Duodenal mucosa (tissue), 2 donors: ENCODE measurements around the gene CNTN5.

ENCODE experiments used
- H3K27ac ChIP-seq: one replicate; pipeline ENCODE4 v1.7.0; 2013; ENCODE audit warnings: low read depth, low read length
- H3K27me3 ChIP-seq, 2 donors: one replicate each; pipeline ENCODE4 v1.7.0; 2013; ENCODE audit warnings: low read length in 2 of 2, control low read depth in 1 of 2; ENCODE audit not compliant: insufficient read depth in 2 of 2, control insufficient read depth in 1 of 2
- H3K36me3 ChIP-seq, 2 donors: one replicate each; pipeline ENCODE4 v1.7.0; 2013; ENCODE audit warnings: low read length in 2 of 2, control low read depth in 1 of 2; ENCODE audit not compliant: insufficient read depth in 2 of 2, control insufficient read depth in 1 of 2
- H3K4me1 ChIP-seq, 2 donors: one replicate each; pipeline ENCODE4 v1.7.0; 2013; ENCODE audit warnings: low read length in 2 of 2, control low read depth in 1 of 2; ENCODE audit not compliant: insufficient read depth in 2 of 2, control insufficient read depth in 1 of 2
- H3K4me3 ChIP-seq, 2 donors: one replicate each; pipeline ENCODE4 v1.7.0; 2013; ENCODE audit warnings: low read length in 2 of 2, low read depth in 1 of 2
- H3K9ac ChIP-seq, 2 donors: one replicate each; pipeline ENCODE4 v1.7.0; 2013; ENCODE audit warnings: low read length in 2 of 2, low read depth in 1 of 2
- H3K9me3 ChIP-seq, 2 donors: one replicate each; pipeline ENCODE4 v1.7.0; 2013; ENCODE audit warnings: low read length in 2 of 2, control low read depth in 1 of 2; ENCODE audit not compliant: control insufficient read depth in 1 of 2

The CNTN5 gene

GRCh38 chr11:99311870-99312269, 291.1 kb downstream of the CNTN5 start:
- Histone ChIP-seq H3K4me1 (no peaks in the 10 kb centered on the region), H3K4me3 (no peak overlapping the region)

GRCh38 chr11:99316776-99317520, 296.2 kb downstream of the CNTN5 start:
- Histone ChIP-seq H3K27ac (no peak overlapping the region), H3K27me3 (no peaks in the 10 kb centered on the region), H3K36me3 (no peaks in the 10 kb centered on the region), H3K9ac (no peak overlapping the region), H3K4me1 (no peaks in the 10 kb centered on the region), H3K4me3 (no peak overlapping the region), H3K9me3 (peaks cover 0 to 3% of the 10 kb centered on the region in 2 donors)

More at GRCh38 chr11:99311870-99312269, 291.1 kb downstream of the CNTN5 start:
- Histone ChIP-seq H3K9ac (no peak overlapping the region), H3K27me3 (no peaks in the 10 kb centered on the region), H3K36me3 (no peaks in the 10 kb centered on the region), H3K9me3 (peaks cover 2 to 5% of the 10 kb centered on the region in 2 donors), H3K27ac (no peak overlapping the region)

- H3K4me1 ChIP-seq, result no peaks in the 10 kb centered on the region
- no peak overlapping the region for H3K27ac ChIP-seq
- H3K9me3 ChIP-seq, result peaks cover 0 to 3% of the 10 kb centered on the region in 2 donors
- H3K27me3 ChIP-seq, result no peaks in the 10 kb centered on the region
- no peak overlapping the region for H3K4me3 ChIP-seq
- H3K9ac ChIP-seq, result no peak overlapping the region
- no peaks in the 10 kb centered on the region for H3K36me3 ChIP-seq
These were observed 300.1 kb downstream of the CNTN5 start for GRCh38 chr11:99320769-99321290.

DNA sequence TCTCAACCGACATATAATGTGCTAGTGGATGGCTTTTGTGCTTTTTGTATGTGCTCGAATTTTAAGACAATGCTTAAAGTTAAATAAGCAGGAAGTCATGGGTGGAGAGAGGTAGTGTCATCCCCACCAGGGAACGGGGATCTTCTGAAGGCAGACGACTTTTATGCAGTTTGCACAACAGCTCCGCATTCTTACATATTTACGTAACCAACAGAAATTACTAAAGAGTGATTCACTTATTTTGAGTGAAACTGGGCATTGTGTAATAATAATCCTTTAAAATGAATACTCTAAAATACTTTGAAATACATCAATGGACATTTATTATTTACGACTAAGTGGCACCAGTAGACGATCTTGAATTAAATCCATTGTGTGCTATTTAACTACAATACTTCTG, 305.1 kb downstream of the CNTN5 start:
- no peak overlapping the region for H3K9ac ChIP-seq
- H3K27ac ChIP-seq, result no peak overlapping the region
- no peaks in the 10 kb centered on the region for H3K4me1 ChIP-seq
- no peaks in the 10 kb centered on the region for H3K27me3 ChIP-seq
- H3K36me3 ChIP-seq, result no peaks in the 10 kb centered on the region
- no peaks in the 10 kb centered on the region for H3K9me3 ChIP-seq
- no peak overlapping the region for H3K4me3 ChIP-seq

DNA sequence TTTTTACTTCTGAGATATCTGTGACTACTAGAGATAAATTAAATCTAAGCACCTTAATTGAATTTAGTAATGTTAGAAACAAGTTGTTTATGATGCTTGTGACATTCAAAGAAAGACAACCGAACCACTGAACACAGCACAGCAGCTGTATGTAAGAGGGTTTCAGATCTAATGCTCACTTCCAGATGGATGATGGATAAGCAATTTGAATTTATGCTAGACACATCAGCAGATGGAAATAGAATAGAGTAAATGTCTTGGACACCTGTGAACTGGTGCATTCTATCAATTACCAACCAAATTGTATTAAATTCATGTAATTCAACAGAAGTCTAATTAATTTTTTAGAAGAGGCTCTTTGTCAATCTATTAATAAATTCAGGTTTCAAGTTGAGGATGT, 306.3 kb downstream of the CNTN5 start:
- H3K27ac ChIP-seq, result no peak overlapping the region
- H3K4me3 ChIP-seq, result no peak overlapping the region
- H3K9me3 ChIP-seq, result no peaks in the 10 kb centered on the region
- H3K4me1 ChIP-seq, result no peaks in the 10 kb centered on the region
- H3K36me3 ChIP-seq, result no peaks in the 10 kb centered on the region
- H3K9ac ChIP-seq, result no peak overlapping the region
- no peaks in the 10 kb centered on the region for H3K27me3 ChIP-seq

DNA sequence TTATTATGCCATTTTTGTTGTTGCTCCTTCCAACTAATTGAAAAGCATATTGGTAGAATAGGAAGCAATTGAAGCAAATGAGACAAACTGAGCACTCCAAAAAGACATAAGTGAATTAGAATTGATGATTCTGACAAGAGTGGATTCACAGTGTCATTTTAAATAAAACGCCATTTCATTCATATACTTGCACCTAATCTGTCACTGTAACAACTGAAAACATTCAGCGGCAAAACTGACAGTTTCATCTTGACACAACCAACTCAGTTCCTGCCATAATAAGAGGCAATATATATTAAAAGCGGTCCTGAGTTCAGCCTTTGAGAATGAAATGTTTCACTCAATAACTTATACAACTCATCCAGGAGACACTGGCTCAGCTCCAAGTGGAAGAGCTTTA, 306.8 kb downstream of the CNTN5 start:
- no peaks in the 10 kb centered on the region for H3K9me3 ChIP-seq
- H3K36me3 ChIP-seq, result no peaks in the 10 kb centered on the region
- H3K27ac ChIP-seq, result no peak overlapping the region
- no peak overlapping the region for H3K9ac ChIP-seq
- H3K4me3 ChIP-seq, result no peak overlapping the region
- H3K27me3 ChIP-seq, result no peaks in the 10 kb centered on the region
- H3K4me1 ChIP-seq, result no peaks in the 10 kb centered on the region

DNA sequence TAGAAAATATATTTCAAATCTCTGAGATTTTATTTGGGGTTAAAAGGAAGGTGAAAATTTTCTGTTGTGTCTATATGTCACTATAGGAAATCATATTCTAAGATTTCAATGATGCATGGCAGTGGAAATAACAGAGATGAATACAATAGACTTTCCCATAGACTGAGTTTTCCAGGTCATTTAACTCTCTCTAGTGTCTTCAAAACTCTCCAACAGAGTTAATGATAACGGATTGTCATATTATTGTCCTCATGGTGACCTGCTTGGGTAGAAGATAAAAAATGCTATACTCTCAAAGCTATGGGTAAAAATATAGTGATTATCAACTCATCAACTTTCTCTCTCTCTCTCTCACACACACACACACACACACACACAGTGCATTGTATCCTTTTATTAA, 312.9 kb downstream of the CNTN5 start:
- H3K9me3 ChIP-seq, result no peaks in the 10 kb centered on the region
- H3K36me3 ChIP-seq, result no peaks in the 10 kb centered on the region

GRCh38 chr11:99343117-99343516, 322.4 kb downstream of the CNTN5 start:
- H3K9me3 ChIP-seq, result peaks cover 0 to 3% of the 10 kb centered on the region in 2 donors
- H3K9ac ChIP-seq, result no peak overlapping the region
- no peak overlapping the region for H3K4me3 ChIP-seq
- H3K27ac ChIP-seq, result no peak overlapping the region
- no peaks in the 10 kb centered on the region for H3K4me1 ChIP-seq
- H3K36me3 ChIP-seq, result no peaks in the 10 kb centered on the region
- no peaks in the 10 kb centered on the region for H3K27me3 ChIP-seq

More for the DNA sequence above, 312.9 kb downstream of the CNTN5 start:
- Histone ChIP-seq H3K27ac (no peak overlapping the region), H3K4me1 (no peaks in the 10 kb centered on the region), H3K4me3 (no peak overlapping the region), H3K27me3 (no peaks in the 10 kb centered on the region), H3K9ac (no peak overlapping the region)

GRCh38 chr11:99349151-99349673, 328.5 kb downstream of the CNTN5 start:
- H3K27me3 ChIP-seq, result no peaks in the 10 kb centered on the region
- no peaks in the 10 kb centered on the region for H3K4me1 ChIP-seq
- H3K27ac ChIP-seq, result no peak overlapping the region
- H3K9me3 ChIP-seq, result peaks cover 2 to 4% of the 10 kb centered on the region in 2 donors
- H3K9ac ChIP-seq, result no peak overlapping the region
- no peaks in the 10 kb centered on the region for H3K36me3 ChIP-seq
- H3K4me3 ChIP-seq, result no peak overlapping the region

- Histone ChIP-seq H3K27ac (no peak overlapping the region), H3K36me3 (no peaks in the 10 kb centered on the region), H3K4me3 (no peak overlapping the region), H3K9me3 (peaks cover 2 to 4% of the 10 kb centered on the region in 2 donors), H3K9ac (no peak overlapping the region), H3K27me3 (no peaks in the 10 kb centered on the region), H3K4me1 (no peaks in the 10 kb centered on the region)
These were observed 330.9 kb downstream of the CNTN5 start for GRCh38 chr11:99351624-99352023.
